SK-N-MC (cell line): ENCODE results near the gene PPIL6.

Experiments used
- EZH2 ChIP-seq: fragments of 200-600 bp; sonication (generic); IDR thresholded peaks from one replicate; pipeline ENCODE4 v1.6.1; 2017; ENCODE audit warnings: antibody characterized with exemption
- FOXP2 ChIP-seq: optimal IDR thresholded peaks from 2 replicates; pipeline ENCODE3; 2011; ENCODE audit warnings: mild to moderate bottlenecking, moderate library complexity; ENCODE audit not compliant: insufficient read depth; ENCODE audit errors: extremely low read length, control extremely low read depth
- POLR2AphosphoS5 ChIP-seq: IDR thresholded peaks from 2 replicates; pipeline ENCODE4 v1.6.1; 2012; ENCODE audit warnings: mild to moderate bottlenecking, low read depth, low read length, borderline replicate concordance

- TF ChIP-seq POLR2AphosphoS5 (no peak), EZH2 (no peak), FOXP2 (no peak)
Observed at GRCh38 chr6:109451376-109451775, 10.9 kb upstream of the PPIL6 start.
